Measurements from ENCODE around the gene ZNF597.

The ZNF597 gene

GRCh38 chr16:3383045-3383448 lies 60.3 kb downstream of the ZNF597 start:
- no peak for DNase-seq
- Mint-ChIP-seq H3K4me1 (no peaks in the 10 kb centered on the region), H3K4me3 (no peak overlapping the region), H3K9me3 (peaks cover 94% of the 10 kb centered on the region), H3K27me3 (ENCODE audit: low read depth, poor library complexity) (peaks cover 10% of the 10 kb centered on the region), H3K27ac (no peak overlapping the region), H3K36me3 (ENCODE audit: low read depth) (peaks cover 80% of the 10 kb centered on the region)
- TF ChIP-seq CTCF (IDR thresholded peaks at IDR 0.05), result no peak

Data from nephron progenitor cell (in vitro differentiated cells).